H1 (cell line): ENCODE measurements around the gene PIAS4. TPM values are rescaled to one million over a fixed set of nuclear protein-coding genes. Genes with fewer than 3 reads are reported as not detected.

Experiments used
- CTCF ChIA-PET: fragments of 300-600 bp; sonication (Branson Sonifier 250); formaldehyde crosslinking; loops from one replicate; lab custom pipeline; 2021; ENCODE audit not compliant: partially characterized antibody; lab: Charles Lee
- POLR2A ChIA-PET: fragments of 300-600 bp; sonication (Branson Sonifier 250); formaldehyde crosslinking; loops from one replicate; lab custom pipeline; 2021; ENCODE audit warnings: inconsistent platforms; ENCODE audit not compliant: partially characterized antibody; lab: Charles Lee
- DNase-seq, 2 experiments: peaks; one replicate each; pipeline versions ENCODE4 v3.0.0 to v3.0.0-alpha.2; 2010 to 2022; ENCODE audit warnings: low spot score in 2 of 2, low read depth in 1 of 2, mixed read lengths in 1 of 2
- FAIRE-seq: peaks from 2 replicates; lab custom pipeline; 2011; peaks lifted over from hg19 to GRCh38; lab: Jason Lieb, UNC
- H2AFZ ChIP-seq: 2 replicates; pipeline ENCODE4 v1.8.1; 2012; ENCODE audit warnings: low read length, inconsistent platforms
- H2AK5ac ChIP-seq: 2 replicates; pipeline ENCODE4 v1.6.1; 2013; ENCODE audit warnings: low read depth, low read length
- H2BK120ac ChIP-seq: replicated peaks from 2 replicates; pipeline ENCODE3; 2013; ENCODE audit warnings: low read depth, low read length, inconsistent platforms
- H2BK12ac ChIP-seq: 2 replicates; pipeline ENCODE4 v1.6.1; 2013; ENCODE audit warnings: low read depth, low read length
- H2BK15ac ChIP-seq: 2 replicates; pipeline ENCODE4 v1.6.1; 2013; ENCODE audit warnings: low read length
- H2BK20ac ChIP-seq: 2 replicates; pipeline ENCODE4 v1.6.1; 2013; ENCODE audit warnings: low read length
- H2BK5ac ChIP-seq: 2 replicates; pipeline ENCODE4 v1.6.1; 2013; ENCODE audit warnings: low read depth, low read length
- H3K14ac ChIP-seq: 2 replicates; pipeline ENCODE4 v1.6.1; 2013; ENCODE audit warnings: inconsistent platforms; ENCODE audit not compliant: insufficient read length
- H3K18ac ChIP-seq: 2 replicates; pipeline ENCODE4 v1.6.1; 2013; ENCODE audit warnings: low read length; ENCODE audit errors: extremely low read depth
- H3K23ac ChIP-seq: 2 replicates; pipeline ENCODE4 v1.6.1; 2013; ENCODE audit warnings: inconsistent platforms; ENCODE audit not compliant: insufficient read length
- H3K23me2 ChIP-seq: 2 replicates; pipeline ENCODE4 v1.6.1; 2013; ENCODE audit warnings: low read depth, low read length
- H3K27ac ChIP-seq: 2 replicates; pipeline ENCODE4 v1.6.1; 2011; ENCODE audit warnings: low read depth, low read length, inconsistent platforms
- H3K27me3 ChIP-seq, 4 experiments: replicated peaks in 1 of 4; 1 replicate in 1 of 4; 2 replicates in 3 of 4; pipeline versions ENCODE4 v1.6.1 to v1.8.1; 2011 to 2013; ENCODE audit warnings: low read length in 3 of 4, mild to moderate bottlenecking in 3 of 4, inconsistent platforms in 2 of 4, mixed read lengths in 2 of 4, moderate library complexity in 1 of 4; ENCODE audit not compliant: control insufficient read depth in 3 of 4, insufficient read depth in 3 of 4; ENCODE audit errors: extremely low read depth in 1 of 4
- H3K36me3 ChIP-seq, 4 experiments: 2 replicates each; pipeline versions ENCODE4 v1.6.1 to v1.8.1; 2011 to 2013; ENCODE audit warnings: mild to moderate bottlenecking in 4 of 4, low read length in 3 of 4, moderate library complexity in 2 of 4, control low read depth in 1 of 4, inconsistent platforms in 1 of 4; ENCODE audit not compliant: insufficient read depth in 4 of 4, control insufficient read depth in 2 of 4
- H3K4ac ChIP-seq: replicated peaks from 2 replicates; pipeline ENCODE3; 2013; ENCODE audit warnings: low read length, low read depth, mixed read lengths, inconsistent platforms; ENCODE audit not compliant: insufficient read length
- H3K4me1 ChIP-seq, 4 experiments: replicated peaks in 1 of 4; 1 replicate in 1 of 4; 2 replicates in 3 of 4; pipeline versions ENCODE4 v1.6.1 to v1.8.1; 2011 to 2013; ENCODE audit warnings: low read length in 3 of 4, inconsistent platforms in 2 of 4, mixed read lengths in 1 of 4; ENCODE audit not compliant: insufficient read depth in 4 of 4, control insufficient read depth in 3 of 4
- H3K4me2 ChIP-seq, 2 experiments: 2 replicates each; pipeline versions ENCODE4 v1.6.1 to v1.8.1; 2011 to 2013; ENCODE audit warnings: low read depth in 2 of 2, low read length in 2 of 2, control low read depth in 1 of 2, inconsistent platforms in 1 of 2, mild to moderate bottlenecking in 1 of 2; ENCODE audit not compliant: insufficient read depth in 1 of 2
- H3K4me3 ChIP-seq, 4 experiments: fragments of 200-600, 300-600 bp in 1 of 4; sonication (generic), shearing (Covaris generic), sonication (Bioruptor Twin) in 1 of 4; 2 replicates each; pipeline versions ENCODE4 v1.5.1 to v1.8.1; 2011 to 2016; ENCODE audit warnings: low read length in 4 of 4, low read depth in 3 of 4, control low read depth in 2 of 4, inconsistent platforms in 2 of 4, mild to moderate bottlenecking in 2 of 4, mixed read lengths in 1 of 4, moderate library complexity in 1 of 4; ENCODE audit not compliant: insufficient read depth in 2 of 4; ENCODE audit errors: extremely low read depth in 1 of 4
- H3K56ac ChIP-seq: replicated peaks from 2 replicates; pipeline ENCODE3; 2013; ENCODE audit warnings: low read depth, mild to moderate bottlenecking, mixed read lengths, low read length, inconsistent platforms; ENCODE audit not compliant: insufficient read length
- H3K79me1 ChIP-seq: 2 replicates; pipeline ENCODE4 v1.6.1; 2013; ENCODE audit warnings: low read depth, low read length, control low read depth
- H3K79me2 ChIP-seq, 2 experiments: 2 replicates each; pipeline versions ENCODE4 v1.6.1 to v1.8.1; 2012 to 2013; ENCODE audit warnings: low read length in 2 of 2, mild to moderate bottlenecking in 2 of 2, inconsistent platforms in 1 of 2; ENCODE audit not compliant: insufficient read depth in 2 of 2, control insufficient read depth in 1 of 2
- H3K9ac ChIP-seq, 4 experiments: replicated peaks in 1 of 4; 1 replicate in 1 of 4; 2 replicates in 3 of 4; pipeline versions ENCODE4 v1.6.1 to v1.8.1; 2011 to 2013; ENCODE audit warnings: low read depth in 3 of 4, low read length in 3 of 4, control low read depth in 2 of 4, mild to moderate bottlenecking in 2 of 4, moderate library complexity in 2 of 4, inconsistent platforms in 1 of 4; ENCODE audit errors: extremely low read depth in 1 of 4
- H3K9me3 ChIP-seq, 2 experiments: 2 replicates each; pipeline versions ENCODE4 v1.6.1 to v1.8.1; 2012 to 2013; ENCODE audit warnings: mild to moderate bottlenecking in 2 of 2, moderate library complexity in 2 of 2, control low read depth in 1 of 2, inconsistent platforms in 1 of 2, low read depth in 1 of 2, low read length in 1 of 2, mixed read lengths in 1 of 2; ENCODE audit not compliant: insufficient read depth in 2 of 2
- H4K20me1 ChIP-seq, 2 experiments: replicated peaks in 1 of 2; 2 replicates each; pipeline versions ENCODE3 to v1.8.1; 2011 to 2013; ENCODE audit warnings: inconsistent platforms in 2 of 2, low read length in 2 of 2, mild to moderate bottlenecking in 1 of 2; ENCODE audit not compliant: insufficient read depth in 2 of 2, control insufficient read depth in 1 of 2
- H4K5ac ChIP-seq: 2 replicates; pipeline ENCODE4 v1.6.1; 2013; ENCODE audit warnings: low read length, low read depth, mixed read lengths, inconsistent platforms; ENCODE audit not compliant: insufficient read length
- H4K8ac ChIP-seq: 2 replicates; pipeline ENCODE4 v1.8.0; 2013; ENCODE audit warnings: mild to moderate bottlenecking, moderate library complexity, low read length, inconsistent platforms; ENCODE audit not compliant: insufficient read depth; ENCODE audit errors: extremely low read depth
- H4K91ac ChIP-seq: replicated peaks from 2 replicates; pipeline ENCODE3; 2013; ENCODE audit warnings: low read length, mixed read lengths, inconsistent platforms; ENCODE audit not compliant: insufficient read length
- BCL11A ChIP-seq, 2 experiments: IDR thresholded peaks; one replicate each; pipeline ENCODE4 v1.6.1; 2011; ENCODE audit warnings: low read depth in 2 of 2, low read length in 2 of 2, mild to moderate bottlenecking in 2 of 2
- CEBPB ChIP-seq: IDR thresholded peaks from 2 replicates; pipeline ENCODE4 v1.6.1; 2012; ENCODE audit warnings: low read depth, low read length
- CHD1 ChIP-seq: IDR thresholded peaks from 2 replicates; pipeline ENCODE4 v1.6.1; 2012; ENCODE audit warnings: low read depth, low read length, improper control_type of control experiment
- EZH2 ChIP-seq: fragments of 200-600 bp; sonication (generic); IDR thresholded peaks from 2 replicates; pipeline ENCODE4 v1.7.1; 2012; ENCODE audit warnings: low read depth, mild to moderate bottlenecking, moderate library complexity, low read length, inconsistent platforms; ENCODE audit not compliant: severe bottlenecking
- GABPA ChIP-seq: IDR thresholded peaks from 2 replicates; pipeline ENCODE4 v1.6.1; 2011; ENCODE audit warnings: mild to moderate bottlenecking, low read length, moderate library complexity, borderline replicate concordance; ENCODE audit not compliant: insufficient read depth
- GTF2F1 ChIP-seq: IDR thresholded peaks from 2 replicates; pipeline ENCODE4 v1.6.1; 2012; ENCODE audit warnings: low read depth, low read length, improper control_type of control experiment, borderline replicate concordance
- HDAC6 ChIP-seq: IDR thresholded peaks from one replicate; pipeline ENCODE4 v1.7.1; 2012; ENCODE audit warnings: low read depth, mild to moderate bottlenecking, inconsistent platforms, low read length, moderate library complexity
- KDM1A ChIP-seq: fragments of 200-600, 300-600 bp; sonication (generic); IDR thresholded peaks from 2 replicates; pipeline ENCODE4 v1.7.1; 2016; ENCODE audit warnings: mild to moderate bottlenecking, low read length, borderline replicate concordance
- KDM5A ChIP-seq: fragments of 200-600 bp; IDR thresholded peaks from 2 replicates; pipeline ENCODE4 v1.7.1; 2012; ENCODE audit warnings: mild to moderate bottlenecking, low read length, inconsistent platforms, mixed read lengths
- NANOG ChIP-seq: IDR thresholded peaks from 2 replicates; pipeline ENCODE4 v1.6.1; 2011; ENCODE audit warnings: low read length, low read depth, mild to moderate bottlenecking, inconsistent platforms; ENCODE audit not compliant: insufficient read depth, poor library complexity, severe bottlenecking
- POLR2AphosphoS5 ChIP-seq: IDR thresholded peaks from 2 replicates; pipeline ENCODE4 v1.6.1; 2011; ENCODE audit warnings: low read depth, low read length
- RXRA ChIP-seq: IDR thresholded peaks from 2 replicates; pipeline ENCODE4 v1.6.1; 2011; ENCODE audit warnings: low read depth, mild to moderate bottlenecking, low read length, moderate library complexity; ENCODE audit not compliant: insufficient read depth
- SIX5 ChIP-seq: IDR thresholded peaks from 2 replicates; pipeline ENCODE4 v1.6.1; 2011; ENCODE audit warnings: mild to moderate bottlenecking, low read depth, low read length
- SP1 ChIP-seq: IDR thresholded peaks from 2 replicates; pipeline ENCODE4 v1.6.1; 2011; ENCODE audit warnings: low read depth, low read length
- WGBS, 2 experiments: shearing (Covaris generic) in 1 of 2; methylation state at CpG; one replicate each; pipeline versions ENCODE4 v1.1.6 to v1.1.7; 2013 to 2015; ENCODE audit warnings: low lambda C conversion rate in 2 of 2, mixed read lengths in 2 of 2, inconsistent platforms in 1 of 2, low coverage in 1 of 2, missing lambda C conversion rate in 1 of 2; ENCODE audit not compliant: insufficient replicate concordance in 2 of 2, insufficient coverage in 1 of 2, insufficient read length in 1 of 2; ENCODE audit errors: extremely low coverage in 1 of 2, missing lambda C conversion rate in 1 of 2; 5-methylcytosine and 5-hydroxymethylcytosine counted together
- polyA plus RNA-seq, 7 experiments: library from polyadenylated mRNA; depleted of rRNA in 3 of 7; stranded (reverse) in 5 of 7; unstranded in 2 of 7; fragments of >200 nt in 5 of 7; fragments of 200-250 nt in 2 of 7; gene quantifications; 1 replicate in 5 of 7; 2 replicates in 1 of 7; 4 replicates in 1 of 7; pipeline versions ENCODE4 v1.2.1 to v1.2.3, GENCODE V29; 2011 to 2013; ENCODE audit warnings: missing spikeins in 2 of 7, mixed read lengths in 2 of 7
- total RNA-seq: library from RNA; stranded (reverse); fragmentation: NEBNext Ultra II Directional; extraction: Animal tissue kit (Norgen Biotek cat#: 25700); gene quantifications from 2 replicates; pipeline ENCODE4 v1.2.1, GENCODE V29; 2021

The PIAS4 gene
- total and polyA plus RNA-seq, 2 of the 8 experiments (the other 6 are each of a cell fraction or from before 2014, with no cell fraction given), result 30.2 to 51.4 TPM

DNA sequence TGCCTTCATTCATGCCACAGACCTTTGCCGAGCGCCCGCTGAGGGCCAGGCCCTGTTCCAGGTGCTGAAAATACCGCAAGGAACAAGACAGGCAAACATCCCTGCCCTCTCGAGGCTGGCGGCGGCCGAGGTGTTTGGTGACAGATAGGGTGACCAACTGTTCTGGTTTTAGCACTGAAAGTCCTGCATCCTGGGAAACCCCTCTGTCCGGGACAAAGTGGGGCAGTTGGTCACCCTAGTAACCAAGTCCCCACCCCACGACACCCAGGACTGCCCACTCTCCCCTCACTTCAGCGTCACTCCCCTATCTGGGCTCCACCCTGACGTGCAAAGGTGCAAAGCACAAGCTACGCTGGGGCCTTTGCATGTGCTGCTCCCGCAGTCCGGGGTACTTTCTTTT, 41.9 kb downstream of the PIAS4 start:
- Histone ChIP-seq H4K91ac (no peak overlapping the region), H3K4me2 (no peak overlapping the region), H2BK15ac (no peak overlapping the region), H3K23me2 (0 out of 2 replicates have a peak, but pooled peaks cover 3% of the 10 kb centered on the region), H4K20me1 (peaks cover 27 to 34% of the 10 kb centered on the region in 2 experiments), H2AFZ (no peak overlapping the region), H3K9me3 (no peaks in the 10 kb centered on the region), H3K27me3 (no peaks in the 10 kb centered on the region), H4K8ac (no peak overlapping the region), H2BK12ac (no peak overlapping the region), H3K36me3 (peaks cover 2 to 23% (median 15%) of the 10 kb centered on the region in 4 experiments), H3K4ac (no peak overlapping the region), H3K4me3 (no peak overlapping the region), H3K56ac (no peak overlapping the region), H3K4me1 (peaks cover 0 to 10% (median 4%) of the 10 kb centered on the region in 4 experiments; a peak in 6 of 7 replicates), H3K79me2 (peaks cover 0 to 35% of the 10 kb centered on the region in 2 experiments; a peak in 2 of 4 replicates), H4K5ac (no peak overlapping the region), H3K79me1 (peaks cover 35% of the 10 kb centered on the region), H2BK5ac (no peak overlapping the region), H3K23ac (no peak overlapping the region), H3K27ac (no peak overlapping the region), H3K18ac (no peak overlapping the region), H3K14ac (no peak overlapping the region), H2BK20ac (no peak overlapping the region), H2AK5ac (no peak overlapping the region), H2BK120ac (no peak overlapping the region), H3K9ac (no peak overlapping the region)
- ChIA-PET POLR2A (interaction anchor here (0.6 to 1.8 kb wide), 4 partner anchors 13 to 64 kb away, joined by 3 to 4 read pairs (median 4); partner anchors contain the start of gene EEF2), CTCF (interaction anchor here (0.7 kb wide), 2 partner anchors 55 to 90 kb away, joined by 3 read pairs; no protein-coding TSS in a partner anchor)
- FAIRE-seq (no peak), DNase-seq (no peak)
- 92% methylated on average over 15 of the region's 15 CpGs; no CpG with 5 or more reads in 1 of the 2 experiments for WGBS, 2 experiments
- TF ChIP-seq KDM1A, result no peak
- TF ChIP-seq RXRA, result no peak
- no peak for TF ChIP-seq NANOG
- TF ChIP-seq HDAC6, result no peak
- TF ChIP-seq SIX5, result no peak
- TF ChIP-seq GTF2F1, result no peak
- TF ChIP-seq GABPA, result no peak
- TF ChIP-seq BCL11A (IDR thresholded peaks at IDR 0.05; ENCODE audit: low read depth in 2 of 2, low read length in 2 of 2), result no peak
- TF ChIP-seq CEBPB, result no peak
- TF ChIP-seq EZH2, result no peak
- no peak for TF ChIP-seq CHD1
- TF ChIP-seq SP1, result no peak
- TF ChIP-seq POLR2AphosphoS5, result no peak
- TF ChIP-seq KDM5A, result no peak
